Natural killer cell (primary cell): Measurements from ENCODE around the gene GALNT10. TPM values are rescaled to one million over a fixed set of nuclear protein-coding genes. Genes with fewer than 3 reads are reported as not detected.
A peak's percentile ranks its signal among the peaks of the same experiment; 100 is the strongest.

Source experiments
- ATAC-seq, 3 donors: fragments of 150-1000 bp in 2 of 3; fragments of 200-7000 bp in 1 of 3; cut with Tn5 transposase; 1 replicate in 1 of 3; 2 replicates in 2 of 3; pipeline ENCODE4 v1.10.0; 2021; ENCODE audit warnings: mild to moderate bottlenecking in 2 of 3, moderate library complexity in 2 of 3
- DNase-seq, 2 donors: peaks; one replicate each; pipeline versions ENCODE4 v3.0.0 to v3.0.0-alpha.2; 2013 to 2021; ENCODE audit warnings: mixed read lengths in 1 of 2
- H3K27ac ChIP-seq: one replicate; pipeline ENCODE4 v1.5.1; 2013; ENCODE audit warnings: mild to moderate bottlenecking, low read length
- H3K27me3 ChIP-seq: one replicate; pipeline ENCODE4 v1.6.1; 2013; ENCODE audit warnings: low read length; ENCODE audit not compliant: control insufficient read depth, insufficient read depth
- H3K36me3 ChIP-seq: one replicate; pipeline ENCODE4 v1.6.1; 2013; ENCODE audit warnings: low read length; ENCODE audit not compliant: control insufficient read depth, insufficient read depth
- H3K4me1 ChIP-seq: one replicate; pipeline ENCODE4 v1.6.1; 2013; ENCODE audit warnings: low read length; ENCODE audit not compliant: control insufficient read depth, insufficient read depth
- H3K4me3 ChIP-seq: one replicate; pipeline ENCODE4 v1.5.1; 2013; ENCODE audit warnings: low read length
- H3K9me3 ChIP-seq: one replicate; pipeline ENCODE4 v1.6.1; 2013; ENCODE audit warnings: low read length; ENCODE audit not compliant: control insufficient read depth, insufficient read depth
- H3K27ac Mint-ChIP-seq, 2 donors: one replicate each; pipeline ENCODE4 v1.8.0; 2022; ENCODE audit warnings: mild to moderate bottlenecking in 2 of 2, mixed read lengths in 2 of 2, moderate library complexity in 1 of 2
- H3K27me3 Mint-ChIP-seq, 2 donors: one replicate each; pipeline ENCODE4 v1.8.0; 2022; ENCODE audit warnings: low read depth in 2 of 2, mixed read lengths in 2 of 2
- H3K36me3 Mint-ChIP-seq: one replicate; pipeline ENCODE4 v1.8.0; 2022; ENCODE audit warnings: mixed read lengths
- H3K4me1 Mint-ChIP-seq, 2 donors: one replicate each; pipeline ENCODE4 v1.8.0; 2022; ENCODE audit warnings: mixed read lengths in 2 of 2
- H3K4me3 Mint-ChIP-seq: one replicate; pipeline ENCODE4 v1.8.0; 2022; ENCODE audit warnings: mild to moderate bottlenecking, moderate library complexity, mixed read lengths
- H3K9me3 Mint-ChIP-seq, 2 donors: one replicate each; pipeline ENCODE4 v1.8.0; 2022; ENCODE audit warnings: mixed read lengths in 2 of 2
- CTCF ChIP-seq: fragments of 200-600 bp; IDR thresholded peaks from one replicate; pipeline ENCODE4 v1.8.0; 2022; ENCODE audit warnings: antibody characterized with exemption
- WGBS: methylation state at CpG from one replicate; pipeline ENCODE4 v1.1.7; 2013; ENCODE audit warnings: missing lambda C conversion rate; ENCODE audit not compliant: insufficient coverage; 5-methylcytosine and 5-hydroxymethylcytosine counted together
- intact Hi-C: fragments of 100-400 bp; cut with micrococcal nuclease; formaldehyde crosslinking; loops from one replicate; pipeline ENCODE4 v1.14.2; 2022
- total RNA-seq, 4 donors: library from RNA; stranded (reverse); fragments of 120-200 nt in 1 of 4; gene quantifications; one replicate each; pipeline versions ENCODE4 v1.2.3 to v1.2.4, GENCODE V29; 2013 to 2022

Gene GALNT10
- total RNA-seq, 3 donors from 2014 or later (not counting 1 experiment from before 2014, with no cell fraction given): 77.0 to 92.6 (median 77.6) TPM

GRCh38 chr5:154445422-154446194 lies 255.1 kb downstream of the GALNT10 start, which contains the start of gene SAP30L:
Gene SAP30L (plus strand): TSS chr5:154445997. CDS start chr5:154446605, 608 bp downstream.
- intact Hi-C loops: loop anchor here (5.0 to 10.0 kb wide), 3 partner anchors 251 to 497 kb away; partner anchors contain the start of genes CNOT8, GALNT10 and MRPL22
- H3K9me3 ChIP-seq: no peaks in the 10 kb centered on the region
- Mint-ChIP-seq H3K4me3 (peak within 1 kb of the TSS; percentile 99), H3K27ac (peak within 1 kb of the TSS; percentile 92 to 99), H3K9me3 (no peaks in the 10 kb centered on the region), H3K36me3 (peaks cover 16% of the 10 kb centered on the region), H3K27me3 (no peaks in the 10 kb centered on the region), H3K4me1 (peaks cover 56 to 68% of the 10 kb centered on the region in 2 donors)
- peak within 1 kb of the TSS; percentile 76 for H3K27ac ChIP-seq
- DNase-seq (peak; percentile 97), ATAC-seq (peak; percentile 94 to 99 (median 95))
- peaks cover 24% of the 10 kb centered on the region for H3K4me1 ChIP-seq
- under 1% methylated on average over 70 of the region's 70 CpGs for WGBS
- TF ChIP-seq CTCF: no peak
- H3K36me3 ChIP-seq: peaks cover 21% of the 10 kb centered on the region
- H3K4me3 ChIP-seq: peak within 1 kb of the TSS; percentile 99
- no peaks in the 10 kb centered on the region for H3K27me3 ChIP-seq

- Mint-ChIP-seq H3K4me3 (peak overlapping the region; percentile 83), H3K27ac (peak overlapping the region; percentile 92 to 99), H3K9me3 (no peaks in the 10 kb centered on the region), H3K36me3 (peaks cover 16% of the 10 kb centered on the region), H3K27me3 (no peaks in the 10 kb centered on the region), H3K4me1 (peaks cover 59 to 70% of the 10 kb centered on the region in 2 donors)
- H3K4me3 ChIP-seq: peak overlapping the region; percentile 99
- under 1% methylated on average over 87 of the region's 87 CpGs for WGBS
- H3K9me3 ChIP-seq: no peaks in the 10 kb centered on the region
- no peaks in the 10 kb centered on the region for H3K27me3 ChIP-seq
- no peak for TF ChIP-seq CTCF
- H3K27ac ChIP-seq: peak overlapping the region; percentile 40
- DNase-seq (peak; percentile 36 to 63), ATAC-seq (no peak)
- peaks cover 21% of the 10 kb centered on the region for H3K36me3 ChIP-seq
- intact Hi-C loops: loop anchor here (5.0 to 10.0 kb wide), 3 partner anchors 252 to 496 kb away; partner anchors contain the start of genes CNOT8, GALNT10 and MRPL22
- peaks cover 24% of the 10 kb centered on the region for H3K4me1 ChIP-seq
Measured at GRCh38 chr5:154446195-154447088, 255.9 kb downstream of the GALNT10 start.

- Mint-ChIP-seq H3K9me3 (no peaks in the 10 kb centered on the region), H3K27me3 (no peaks in the 10 kb centered on the region), H3K4me1 (peaks cover 54 to 62% of the 10 kb centered on the region in 2 donors), H3K27ac (peak overlapping the region; percentile 81 to 83), H3K36me3 (peaks cover 11% of the 10 kb centered on the region), H3K4me3 (peak overlapping the region; percentile 83)
- no peaks in the 10 kb centered on the region for H3K27me3 ChIP-seq
- TF ChIP-seq CTCF: no peak
- WGBS: 18% methylated on average over 7 of the region's 10 CpGs
- ATAC-seq: no peak
- H3K4me1 ChIP-seq: peaks cover 24% of the 10 kb centered on the region
- peak overlapping the region; percentile 99 for H3K4me3 ChIP-seq
- intact Hi-C loops: loop anchor here (5.0 to 10.0 kb wide), 3 partner anchors 252 to 495 kb away; partner anchors contain the start of genes CNOT8, GALNT10 and MRPL22
- DNase-seq: peak in 1 of 2 donors; percentile 43
- H3K9me3 ChIP-seq: no peaks in the 10 kb centered on the region
- peak overlapping the region; percentile 40 for H3K27ac ChIP-seq
- H3K36me3 ChIP-seq: peaks cover 21% of the 10 kb centered on the region
Measured at GRCh38 chr5:154447089-154447725, 256.7 kb downstream of the GALNT10 start.
